Activated CD8-positive, alpha-beta T cell treated with anti-CD3 and anti-CD28 coated beads for 36 hours (primary cell): ENCODE data around the gene GLDC. TPM values are rescaled to one million over a fixed set of nuclear protein-coding genes. Genes with fewer than 3 reads are reported as not detected.

Experiments
- ATAC-seq: fragments of 200-7000 bp; cut with Tn5 transposase; one replicate; pipeline ENCODE4 v1.10.0; 2021; ENCODE audit warnings: mild to moderate bottlenecking, moderate library complexity
- CTCF ChIA-PET: fragments of 350-600 bp; sonication (Branson Sonifier 250); formaldehyde crosslinking; loops from one replicate; lab custom pipeline; 2021; ENCODE audit warnings: antibody characterized with exemption; lab: Charles Lee
- POLR2A ChIA-PET: fragments of 350-600 bp; sonication (Branson Sonifier 250); formaldehyde crosslinking; loops from one replicate; lab custom pipeline; 2021; ENCODE audit warnings: antibody characterized with exemption; lab: Charles Lee
- DNase-seq: peaks from one replicate; pipeline ENCODE4 v3.0.0-alpha.2; 2020
- H3K27ac Mint-ChIP-seq: one replicate; pipeline ENCODE4 v1.8.0; 2021; ENCODE audit warnings: mild to moderate bottlenecking, mixed read lengths
- H3K27me3 Mint-ChIP-seq: one replicate; pipeline ENCODE4 v1.8.0; 2021; ENCODE audit warnings: mixed read lengths
- H3K36me3 Mint-ChIP-seq: one replicate; pipeline ENCODE4 v1.8.0; 2021; ENCODE audit warnings: low read depth, mixed read lengths
- H3K4me1 Mint-ChIP-seq: one replicate; pipeline ENCODE4 v1.8.0; 2021; ENCODE audit warnings: low read depth, mixed read lengths
- H3K4me3 Mint-ChIP-seq: one replicate; pipeline ENCODE4 v1.8.0; 2021; ENCODE audit warnings: mild to moderate bottlenecking, moderate library complexity, mixed read lengths
- H3K9me3 Mint-ChIP-seq: one replicate; pipeline ENCODE4 v1.8.0; 2021; ENCODE audit warnings: mixed read lengths
- CTCF ChIP-seq: fragments of 200-600 bp; IDR thresholded peaks from one replicate; pipeline ENCODE4 v1.8.0; 2022; ENCODE audit warnings: antibody characterized with exemption, mild to moderate bottlenecking
- intact Hi-C: fragments of 100-400 bp; cut with micrococcal nuclease; formaldehyde crosslinking; loops from one replicate; pipeline ENCODE4 v1.10.0; 2022
- total RNA-seq, 2 experiments: library from RNA; stranded (reverse); gene quantifications; one replicate each; pipeline ENCODE4 v1.2.3, GENCODE V29; 2021

The GLDC gene
- total RNA-seq, 2 experiments from 2014 or later: 0.63 to 1.3 TPM

- H3K27ac Mint-ChIP-seq: no peak overlapping the region
- CTCF ChIA-PET: interaction anchor here (0.8 to 2.2 kb wide), 20 partner anchors 9 to 310 kb away, joined by 3 to 12 read pairs (median 4); no protein-coding TSS in a partner anchor
- no peaks in the 10 kb centered on the region for H3K9me3 Mint-ChIP-seq
- POLR2A ChIA-PET: no interaction called here
- DNase-seq (no peak), ATAC-seq (peak; percentile 53)
- no peaks in the 10 kb centered on the region for H3K27me3 Mint-ChIP-seq
- no peaks in the 10 kb centered on the region for H3K4me1 Mint-ChIP-seq
- peak; percentile 72 for TF ChIP-seq CTCF
- H3K36me3 Mint-ChIP-seq: no peaks in the 10 kb centered on the region
- intact Hi-C loops: loop anchor here (1.0 kb wide), 1 partner anchor 82 kb away; no protein-coding TSS in a partner anchor
- no peak overlapping the region for H3K4me3 Mint-ChIP-seq
These were observed 22.2 kb upstream of the GLDC start for GRCh38 chr9:6667633-6668280.

GRCh38 chr9:6667080-6667479 is 21.6 kb upstream of the GLDC start:
- H3K4me1 Mint-ChIP-seq: no peaks in the 10 kb centered on the region
- no peaks in the 10 kb centered on the region for H3K36me3 Mint-ChIP-seq
- ATAC-seq: no peak
- no peaks in the 10 kb centered on the region for H3K9me3 Mint-ChIP-seq
- ChIA-PET CTCF (interaction anchor here (0.8 to 2.2 kb wide), 20 partner anchors 9 to 309 kb away, joined by 3 to 12 read pairs (median 4); no protein-coding TSS in a partner anchor), POLR2A (interaction anchor here (0.6 to 1.1 kb wide), 2 partner anchors 14 to 34 kb away, joined by 3 read pairs; no protein-coding TSS in a partner anchor)
- H3K27ac Mint-ChIP-seq: no peak overlapping the region
- no peaks in the 10 kb centered on the region for H3K27me3 Mint-ChIP-seq
- no peak overlapping the region for H3K4me3 Mint-ChIP-seq
- DNase-seq: no peak
- intact Hi-C loops: loop anchor here (1.0 kb wide), 1 partner anchor 82 kb away; no protein-coding TSS in a partner anchor
- no peak for TF ChIP-seq CTCF

- intact Hi-C loops: no loop called here
- H3K4me3 Mint-ChIP-seq: no peak overlapping the region
- H3K4me1 Mint-ChIP-seq: no peaks in the 10 kb centered on the region
- ChIA-PET CTCF (no interaction called here), POLR2A (no interaction called here)
- no peaks in the 10 kb centered on the region for H3K27me3 Mint-ChIP-seq
- DNase-seq (no peak), ATAC-seq (no peak)
- no peak for TF ChIP-seq CTCF
- H3K9me3 Mint-ChIP-seq: no peaks in the 10 kb centered on the region
- H3K27ac Mint-ChIP-seq: no peak overlapping the region
- H3K36me3 Mint-ChIP-seq: no peaks in the 10 kb centered on the region
These were observed 20.1 kb upstream of the GLDC start for GRCh38 chr9:6665628-6666027.

- no peak for DNase-seq
- Mint-ChIP-seq H3K4me1 (no peaks in the 10 kb centered on the region), H3K36me3 (no peaks in the 10 kb centered on the region), H3K4me3 (no peak overlapping the region), H3K9me3 (no peaks in the 10 kb centered on the region), H3K27me3 (no peaks in the 10 kb centered on the region), H3K27ac (no peak overlapping the region)
- no peak for TF ChIP-seq CTCF
- ChIA-PET POLR2A (no interaction called here), CTCF (interaction anchor here (1.1 kb wide), 1 partner anchor 23 kb away, joined by 3 read pairs; no protein-coding TSS in a partner anchor)
- intact Hi-C loops: no loop called here
- ATAC-seq: no peak
These were observed 18.7 kb upstream of the GLDC start for GRCh38 chr9:6664204-6664680.

GRCh38 chr9:6660512-6660911 is 15.0 kb upstream of the GLDC start:
- Mint-ChIP-seq H3K27me3 (no peaks in the 10 kb centered on the region), H3K4me3 (no peak overlapping the region), H3K36me3 (no peaks in the 10 kb centered on the region), H3K9me3 (no peaks in the 10 kb centered on the region), H3K27ac (no peak overlapping the region), H3K4me1 (no peaks in the 10 kb centered on the region)
- DNase-seq (no peak), ATAC-seq (no peak)
- intact Hi-C loops: no loop called here
- ChIA-PET POLR2A (no interaction called here), CTCF (no interaction called here)
- TF ChIP-seq CTCF: no peak
